Stimulated activated CD8-positive, alpha-beta memory T cell treated with anti-CD3 and anti-CD28 coated beads, Interleukin-4, amount 100 ng/mL, for 48 hours (primary cell): ENCODE measurements around the gene RELT.

Experiments
- DNase-seq: peaks from one replicate; pipeline ENCODE4 v3.0.0-alpha.2; 2020

The RELT gene

GRCh38 chr11:73439002-73439843 is 63.0 kb downstream of the RELT start:
- DNase-seq = no peak

- DNase-seq = no peak
Measured at GRCh38 chr11:73445980-73446379, 69.8 kb downstream of the RELT start.

GRCh38 chr11:73446766-73447165 is 70.6 kb downstream of the RELT start:
- no peak for DNase-seq
